Activated CD4-positive, alpha-beta T cell treated with anti-CD3 and anti-CD28 coated beads, Interleukin-2, amount 50 U/mL, for 48 hours (primary cell): ENCODE measurements around the gene IREB2.

ENCODE experiments used
- DNase-seq, 2 experiments: peaks; one replicate each; pipeline ENCODE4 v3.0.0-alpha.2; 2020

Gene IREB2

GRCh38 chr15:78406016-78406585, 31.9 kb upstream of the IREB2 start:
- no peak for DNase-seq

- DNase-seq, result no peak
These were observed 30.2 kb upstream of the IREB2 start for GRCh38 chr15:78407608-78408354.

GRCh38 chr15:78408355-78408640, 29.7 kb upstream of the IREB2 start:
- DNase-seq, result no peak

- DNase-seq, result no peak
These were observed 29.1 kb upstream of the IREB2 start for GRCh38 chr15:78408961-78409360.

- no peak for DNase-seq
These were observed 27.0 kb upstream of the IREB2 start for GRCh38 chr15:78411061-78411460.

GRCh38 chr15:78414621-78415250, 23.3 kb upstream of the IREB2 start:
- DNase-seq, result no peak

- DNase-seq, result no peak
These were observed 22.7 kb upstream of the IREB2 start for GRCh38 chr15:78415284-78415683.

GRCh38 chr15:78417754-78418630, 20.0 kb upstream of the IREB2 start:
- no peak for DNase-seq

- DNase-seq, result no peak
These were observed 19.3 kb upstream of the IREB2 start for GRCh38 chr15:78418686-78419085.

- no peak for DNase-seq
These were observed 18.6 kb upstream of the IREB2 start for GRCh38 chr15:78419367-78419766.

GRCh38 chr15:78420220-78420619, 17.8 kb upstream of the IREB2 start:
- DNase-seq, result no peak

- no peak for DNase-seq
These were observed 17.2 kb upstream of the IREB2 start for GRCh38 chr15:78420766-78421165.

- DNase-seq, result no peak
These were observed 16.6 kb upstream of the IREB2 start for GRCh38 chr15:78421238-78421965.

- peak; percentile 65 to 68 for DNase-seq
These were observed 15.3 kb upstream of the IREB2 start for GRCh38 chr15:78422571-78423340.

- no peak for DNase-seq
These were observed 13.3 kb upstream of the IREB2 start for GRCh38 chr15:78424673-78425072.

GRCh38 chr15:78425643-78426042, 12.4 kb upstream of the IREB2 start:
- no peak for DNase-seq

- DNase-seq, result no peak
These were observed 11.7 kb upstream of the IREB2 start for GRCh38 chr15:78426300-78426699.

GRCh38 chr15:78427953-78428352, 10.1 kb upstream of the IREB2 start:
- no peak for DNase-seq

GRCh38 chr15:78429477-78429876, 8.5 kb upstream of the IREB2 start:
- no peak for DNase-seq

GRCh38 chr15:78431955-78432354, 6.1 kb upstream of the IREB2 start:
- DNase-seq, result no peak

GRCh38 chr15:78432664-78433063, 5.4 kb upstream of the IREB2 start:
- no peak for DNase-seq

GRCh38 chr15:78434134-78434533, 3.9 kb upstream of the IREB2 start:
- DNase-seq, result no peak
